ENCODE data around the gene SCYGR3.

- TF ChIP-seq CTCF (IDR thresholded peaks at IDR 0.05), result no peak
- TF ChIP-seq POLR2A (IDR thresholded peaks at IDR 0.05), result no peak
- TF ChIP-seq EP300 (IDR thresholded peaks at IDR 0.05), result no peak
- no peak for TF ChIP-seq POLR2AphosphoS5 (IDR thresholded peaks at IDR 0.05)
Measured at GRCh38 chr2:227582369-227582768, 32.3 kb downstream of the SCYGR3 start.

Data from upper lobe of left lung (tissue), 4 donors.